ENCODE results near the gene GOLGA8N. TPM values are rescaled to one million over a fixed set of nuclear protein-coding genes. Genes with fewer than 3 reads are reported as not detected.

Gene GOLGA8N
- total RNA-seq, 1 donor from 2014 or later: 7.7 TPM

Other genes starting within 250 kb of the GOLGA8N start
- gene GOLGA8K, start 190.2 kb upstream of the GOLGA8N start, total RNA-seq: 0.32 and 0.52 TPM in 2 replicates
- gene GOLGA8O, start 137.8 kb upstream of the GOLGA8N start, total RNA-seq: 2.9 and 3.3 TPM in 2 replicates
- gene ARHGAP11A, start 22.0 kb downstream of the GOLGA8N start, total RNA-seq: 90.2 and 96.4 TPM in 2 replicates
- 1.6 and 2.6 TPM in 2 replicates for gene SCG5, start 48.3 kb downstream of the GOLGA8N start, total RNA-seq
- not detected in 2 replicates for gene GREM1, start 124.5 kb downstream of the GOLGA8N start, total RNA-seq

Measured in activated T-helper 1 cell treated with anti-CD3 and anti-CD28 coated beads, Interleukin-12 subunit alpha, Interleukin-12 subunit beta, Interleukin-2, Interleukin-4 antibody, amounts not matched to agents 30 ng/mL and 10 ng/mL and 1 ng/mL, durations not matched to agents 14 hours and 24 hours and 36 hours (primary cell).